NCI-H69 (cell line): ENCODE results near the gene CLEC2D.
"Not testable (repeated sequence)": the region's sequence is repeated elsewhere in the genome, so short reads cannot be mapped to it uniquely, and the experiment has no call there.

Experiments
- DNase-seq: peaks from one replicate; lab custom pipeline; 2025; lab: John Stamatoyannopoulos, UW

CLEC2D gene

DNA sequence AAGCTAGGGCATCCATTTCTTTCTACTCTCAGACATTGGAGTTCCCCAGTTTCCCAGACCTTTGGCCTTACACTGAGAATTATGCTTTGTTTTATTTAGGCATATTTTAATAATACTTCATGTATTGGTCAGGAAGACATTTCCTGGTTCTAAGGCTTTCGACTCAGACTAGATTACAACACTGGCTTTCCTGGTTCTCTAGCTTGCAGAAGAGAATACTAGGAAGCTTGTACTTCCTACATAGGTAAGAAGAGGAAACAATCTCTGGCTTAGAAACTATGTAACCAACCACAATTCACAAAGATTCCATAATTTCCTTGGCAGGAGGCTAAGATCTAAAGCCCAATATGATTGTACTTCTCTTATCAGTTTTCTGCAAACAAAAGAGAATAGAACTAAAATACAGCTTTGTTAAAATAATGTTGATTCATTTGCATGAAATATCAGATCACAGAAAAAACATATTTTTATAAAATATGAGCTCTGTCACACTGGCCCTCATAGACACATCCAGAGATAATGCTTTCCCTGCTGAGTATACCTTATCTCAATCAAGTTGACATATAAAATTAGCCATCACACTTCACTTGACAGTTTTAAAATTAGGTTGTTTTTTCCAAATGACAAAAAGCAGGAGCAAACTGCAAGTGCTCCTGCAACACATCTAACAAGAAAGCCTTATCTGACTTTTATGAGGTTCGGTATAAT, 30.5 kb downstream of the CLEC2D start:
- no peak for DNase-seq

DNA sequence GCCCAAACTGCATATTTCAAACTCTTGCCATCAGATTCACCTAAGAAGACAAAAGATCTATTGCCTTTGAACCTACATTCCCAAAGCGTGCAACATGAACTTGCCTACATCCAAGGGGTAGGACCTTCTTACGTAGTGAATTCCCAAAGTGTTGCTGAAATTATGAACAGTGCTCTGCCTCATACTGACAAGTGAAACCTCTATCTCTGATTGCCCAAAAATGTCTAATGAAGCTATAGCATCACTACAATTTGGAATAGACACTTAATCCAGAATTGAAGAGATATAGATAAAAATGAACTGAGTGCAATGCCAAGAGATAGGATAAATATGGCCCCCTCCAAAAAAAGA, 31.1 kb downstream of the CLEC2D start:
- DNase-seq, result no peak

DNA sequence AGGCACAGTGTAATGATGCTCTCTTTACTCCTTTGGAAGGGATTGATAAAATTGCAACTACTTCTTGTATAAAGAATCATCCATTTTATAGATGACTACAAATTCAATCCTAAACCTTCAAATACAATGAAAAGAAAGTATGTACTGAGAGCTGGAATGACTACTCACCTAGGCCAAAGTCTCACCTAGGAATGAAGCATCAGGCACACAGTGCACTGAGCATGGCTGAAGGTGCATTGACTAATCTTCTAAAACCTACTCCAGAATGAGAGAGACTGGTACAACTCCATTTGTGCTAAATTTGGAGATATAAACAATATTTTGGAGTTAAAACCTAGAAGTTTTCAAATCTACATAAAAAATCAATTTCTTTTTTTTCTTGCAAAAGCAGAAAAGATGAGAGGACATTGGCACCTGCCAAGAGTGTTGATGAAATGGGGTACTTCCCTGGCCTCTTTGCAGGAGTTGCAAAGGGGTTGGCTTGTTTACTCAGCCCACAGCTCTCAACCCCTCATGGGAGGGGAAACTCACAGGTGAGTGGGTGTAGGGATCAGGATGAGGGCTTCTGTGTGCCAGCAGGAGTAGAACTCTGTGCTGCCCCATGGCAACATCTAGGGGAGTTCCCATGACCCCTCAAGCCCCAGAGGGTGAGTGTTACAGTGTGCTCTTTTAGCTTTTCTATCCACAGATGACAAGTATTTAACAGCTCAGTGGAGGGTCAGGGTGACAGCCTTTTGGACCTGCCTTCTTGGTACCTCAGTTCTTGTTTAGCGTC, 32.1 kb downstream of the CLEC2D start:
- no peak for DNase-seq

DNA sequence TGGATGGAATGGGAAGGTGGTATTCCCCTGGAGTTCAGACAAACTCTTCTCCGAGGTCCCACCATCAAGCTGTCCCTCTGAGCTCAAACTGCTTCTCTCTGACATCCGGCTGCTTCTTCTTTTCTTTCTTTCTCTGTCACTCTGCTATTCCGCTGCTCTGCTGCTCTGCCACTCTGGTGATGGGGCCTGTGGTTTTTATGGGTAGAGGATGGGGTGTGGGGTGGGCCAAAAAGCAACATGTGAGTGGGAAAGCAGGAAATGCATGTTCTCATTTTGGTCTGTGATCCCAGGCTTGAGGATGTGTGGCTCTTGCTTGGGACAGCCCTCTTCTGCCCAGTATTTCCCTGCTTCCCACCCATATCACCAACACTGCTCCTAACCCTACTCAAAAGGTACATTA, 32.7 kb downstream of the CLEC2D start:
- DNase-seq, result no peak

DNA sequence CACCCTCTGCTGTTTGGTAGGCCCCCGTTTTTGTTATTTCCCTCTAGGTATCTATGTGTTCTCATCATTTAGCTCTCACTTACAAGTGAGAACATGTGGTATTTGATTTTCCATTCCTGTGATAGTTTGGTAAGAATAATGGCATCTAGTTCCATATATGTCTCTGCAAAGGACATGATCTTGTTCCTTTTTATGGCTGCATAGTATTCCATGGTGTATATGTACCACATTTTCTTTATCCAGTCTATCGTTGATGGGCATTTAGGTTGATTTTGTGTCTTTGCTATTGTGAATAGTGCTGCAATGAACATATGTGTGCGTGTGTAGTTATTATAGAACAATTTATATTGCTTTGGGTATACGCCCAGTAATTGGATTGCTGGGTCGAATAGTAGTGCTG, 35.0 kb downstream of the CLEC2D start:
- DNase-seq, result not testable (repeated sequence)

DNA sequence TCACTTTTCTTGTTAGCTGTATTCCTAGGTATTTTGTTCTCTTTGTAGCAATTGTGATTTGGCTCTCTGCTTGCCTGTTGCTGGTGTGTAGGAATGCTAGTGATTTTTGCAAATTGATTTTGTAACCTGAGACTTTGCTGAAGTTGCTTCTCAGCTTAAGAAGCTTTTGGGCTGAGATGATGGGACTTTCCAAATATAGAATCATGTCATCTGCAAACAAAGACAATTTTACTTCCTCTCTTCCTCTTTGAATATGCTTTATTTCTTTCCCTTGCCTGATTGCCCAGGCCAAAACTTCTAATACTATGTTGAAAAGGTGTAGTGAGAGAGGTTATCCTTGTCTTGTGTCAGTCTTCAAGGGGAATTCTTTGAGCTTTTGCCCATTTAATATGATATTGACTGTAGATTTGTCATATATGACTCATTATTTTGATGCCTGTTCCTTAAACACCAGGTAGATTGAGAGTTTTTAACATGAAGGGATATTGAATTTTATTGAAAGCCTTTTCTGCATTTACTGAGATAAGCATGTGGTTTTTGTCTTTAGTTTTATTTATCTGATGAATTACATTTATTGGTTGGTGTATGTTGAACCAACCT, 36.7 kb downstream of the CLEC2D start:
- DNase-seq, result no peak

DNA sequence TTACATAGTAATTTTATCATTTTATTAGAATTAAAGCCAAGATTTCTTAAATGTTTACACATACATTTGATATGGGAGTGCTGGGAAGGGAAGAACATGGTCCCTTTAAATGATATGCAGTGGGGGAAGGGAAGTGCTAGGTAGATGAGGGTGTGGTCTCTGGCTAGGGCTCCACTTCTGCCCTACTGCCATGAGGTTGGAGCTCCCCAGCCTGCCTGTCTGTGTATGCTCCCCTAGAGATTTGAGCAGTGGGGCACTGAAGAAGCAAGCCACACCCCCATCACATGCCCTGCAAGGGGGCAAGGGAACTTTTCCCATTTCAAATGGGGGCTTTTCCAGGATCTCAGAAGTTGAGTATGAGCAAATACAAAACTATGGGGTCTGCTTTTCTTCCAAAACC, 37.8 kb downstream of the CLEC2D start:
- DNase-seq, result no peak

DNA sequence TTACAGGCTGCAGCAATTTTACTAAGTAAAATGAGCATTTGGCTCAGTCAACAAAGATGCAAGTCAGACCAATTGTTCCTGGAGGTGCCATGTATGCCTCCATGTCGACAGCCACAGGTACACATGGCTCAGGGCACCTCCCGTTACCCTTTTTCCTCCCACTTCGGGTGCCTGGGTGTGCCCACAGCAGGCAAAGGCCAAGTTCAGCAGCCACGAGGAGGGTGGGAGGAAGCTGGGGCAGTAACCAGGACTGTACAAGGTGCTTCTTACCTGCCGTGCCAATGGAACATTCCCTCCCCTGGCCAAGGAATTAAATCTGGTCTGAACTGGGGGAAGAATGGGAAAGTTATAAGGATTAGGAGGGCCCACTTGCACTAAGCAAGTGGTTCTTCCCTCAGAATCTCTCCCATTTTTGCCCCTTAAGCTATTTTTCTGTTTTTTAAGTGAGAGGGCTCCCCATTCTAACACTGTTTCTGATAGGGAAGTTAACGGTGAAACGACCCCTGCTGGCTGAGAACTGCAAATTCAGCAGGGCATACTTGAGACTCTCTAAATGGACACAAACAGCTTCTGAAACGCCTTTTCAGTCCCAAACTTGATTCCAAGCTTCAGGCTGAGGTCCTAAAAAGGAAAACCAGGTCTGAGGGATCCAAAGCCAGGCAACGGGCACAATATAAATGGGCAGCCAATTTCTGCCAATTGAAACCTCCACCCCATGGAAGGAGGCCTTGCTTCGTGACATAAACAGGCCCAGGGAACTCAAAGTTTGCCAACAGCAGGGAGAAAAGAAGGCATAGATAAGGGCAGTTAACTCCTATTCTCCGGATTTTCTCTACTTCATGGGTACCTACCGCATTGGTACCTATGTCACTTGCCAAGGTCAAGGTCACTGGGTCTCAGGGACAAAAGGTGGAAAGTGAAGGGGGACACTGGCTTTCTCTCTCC, 38.6 kb downstream of the CLEC2D start:
- peak; percentile 59 for DNase-seq

DNA sequence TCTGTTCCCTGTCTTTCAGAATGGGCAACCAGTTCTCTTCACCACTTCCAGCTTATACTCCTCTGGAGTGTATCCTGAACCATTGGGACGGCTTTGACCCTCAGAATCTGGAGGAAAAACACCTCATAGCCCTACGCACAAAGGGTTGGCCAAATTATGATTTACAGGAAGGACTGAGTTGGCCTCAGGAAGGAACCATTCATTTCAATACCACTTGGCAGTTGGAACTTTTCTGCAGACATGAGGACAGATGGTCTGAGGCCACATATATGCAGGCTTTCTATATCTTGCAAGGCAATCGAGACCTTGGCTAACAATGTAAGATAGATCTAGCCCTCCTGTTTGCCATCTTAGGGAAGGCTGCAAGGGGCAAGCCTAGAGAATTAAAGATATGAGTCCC, 39.3 kb downstream of the CLEC2D start:
- no peak for DNase-seq

DNA sequence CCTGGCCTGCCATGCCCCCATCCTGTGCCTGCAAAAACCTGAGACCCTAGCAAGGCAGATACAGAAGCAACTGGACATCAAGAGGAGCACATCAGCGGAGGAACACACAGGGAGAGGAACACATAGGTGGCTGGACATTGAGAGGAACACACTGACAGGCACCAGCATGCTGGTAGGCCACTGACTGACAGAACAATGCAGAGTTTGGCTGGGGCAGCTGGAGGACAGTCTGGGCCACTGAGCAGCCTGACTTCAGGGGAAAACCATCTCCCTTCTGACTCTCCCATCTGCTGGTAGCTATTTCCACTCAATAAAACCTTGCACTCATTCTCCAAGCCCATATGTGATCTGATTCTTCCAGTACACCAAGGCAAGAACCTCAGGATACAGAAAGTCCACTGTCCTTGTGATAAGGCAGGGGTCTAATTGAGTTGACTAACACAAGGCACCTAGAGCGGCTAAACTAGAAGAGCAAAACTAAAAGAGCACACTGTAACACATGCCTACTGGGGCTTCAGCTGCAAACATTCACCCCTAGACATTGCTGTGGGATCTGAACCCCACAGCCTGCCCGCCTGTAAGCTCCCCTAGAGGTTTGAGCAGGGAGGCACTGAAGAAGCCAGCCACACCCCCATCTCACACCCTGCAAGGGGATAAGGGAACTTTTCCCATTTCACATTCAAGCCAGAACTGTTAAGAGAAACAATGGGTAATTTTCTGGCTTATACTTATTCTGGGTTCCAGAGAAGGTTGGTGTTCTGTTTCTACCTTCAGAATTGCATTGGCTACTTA, 41.3 kb downstream of the CLEC2D start:
- DNase-seq, result no peak

DNA sequence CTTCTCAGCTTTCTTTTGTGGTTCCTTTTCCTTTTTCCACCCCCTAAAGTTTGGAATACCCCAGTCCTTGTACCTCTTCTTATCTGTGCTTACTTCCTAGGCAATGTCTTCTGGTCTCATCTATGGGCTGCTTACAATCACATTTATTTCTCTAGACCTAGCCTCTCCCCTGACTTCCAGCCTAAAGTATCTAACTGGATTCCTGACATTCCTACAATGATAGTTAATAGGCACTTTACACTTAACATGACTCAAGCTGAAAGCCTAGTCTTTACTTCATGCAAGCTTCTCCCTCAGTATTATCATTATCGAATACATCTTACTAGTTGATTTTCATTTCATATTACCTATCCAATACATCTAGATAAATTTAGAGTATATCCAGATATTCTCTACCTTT, 42.2 kb downstream of the CLEC2D start:
- no peak for DNase-seq

DNA sequence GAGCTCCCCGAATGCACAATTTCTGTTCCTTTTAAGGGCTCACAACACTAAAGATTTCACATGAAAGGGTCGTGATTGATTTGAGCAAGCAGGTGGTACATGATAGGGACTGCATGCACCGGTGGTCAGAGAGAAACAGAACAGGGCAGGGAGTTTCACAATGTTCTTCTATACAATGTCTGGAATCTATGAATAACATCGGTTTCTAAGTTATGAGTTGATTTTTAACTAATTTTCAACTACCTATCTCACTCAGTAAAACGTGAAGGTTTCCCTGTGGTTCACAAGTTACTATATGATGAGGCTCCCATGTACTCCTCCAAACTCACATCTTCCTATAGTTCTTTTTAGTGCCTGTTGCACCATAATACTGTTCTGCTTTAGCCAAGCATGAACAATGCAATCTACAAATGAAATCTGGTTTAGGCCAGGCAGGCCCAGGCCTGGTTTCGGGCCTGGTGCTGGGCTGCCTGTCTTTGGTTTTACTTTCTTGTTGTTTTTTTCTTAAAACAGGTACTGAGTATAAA, 43.6 kb downstream of the CLEC2D start:
- not testable (repeated sequence) for DNase-seq

DNA sequence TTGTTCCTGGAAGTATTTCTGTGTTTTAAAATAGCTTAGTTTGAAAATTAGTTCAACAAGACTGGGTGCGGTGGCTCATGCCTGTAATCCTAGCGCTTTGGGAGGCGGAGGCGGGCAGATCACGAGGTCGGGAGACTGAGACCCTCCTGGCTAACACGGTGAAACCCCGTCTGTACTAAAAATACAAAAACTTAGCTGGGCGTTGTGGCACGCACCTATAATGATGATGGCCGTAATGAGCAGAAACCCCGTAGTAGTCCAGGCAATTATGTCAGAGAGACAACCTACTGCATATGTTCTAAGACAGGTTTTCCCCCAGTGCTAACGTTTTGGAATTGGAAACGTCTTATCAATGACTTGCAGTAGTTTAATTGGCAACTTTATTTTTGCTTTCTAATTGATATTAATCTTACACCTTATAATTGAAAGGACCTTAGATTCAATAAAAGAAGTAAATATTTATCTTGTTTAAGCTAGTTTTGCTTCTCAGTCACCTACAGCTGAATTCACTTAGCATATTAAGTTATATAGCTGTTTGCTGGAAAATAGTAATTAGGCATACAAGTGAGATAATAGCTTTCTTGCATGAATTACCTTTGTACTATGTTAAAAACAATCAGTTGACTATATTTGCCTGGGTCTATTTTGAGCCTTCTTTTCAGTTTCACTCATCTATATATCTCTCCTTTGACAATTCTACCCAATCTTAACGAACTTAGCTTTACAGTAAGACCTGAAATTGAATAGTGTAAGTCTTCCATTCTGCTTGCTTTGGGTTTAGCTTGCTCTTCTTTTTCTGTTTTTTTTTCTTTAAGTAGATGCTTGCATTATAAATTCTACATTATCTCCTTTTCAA, 47.8 kb downstream of the CLEC2D start:
- peak; percentile 3 for DNase-seq

DNA sequence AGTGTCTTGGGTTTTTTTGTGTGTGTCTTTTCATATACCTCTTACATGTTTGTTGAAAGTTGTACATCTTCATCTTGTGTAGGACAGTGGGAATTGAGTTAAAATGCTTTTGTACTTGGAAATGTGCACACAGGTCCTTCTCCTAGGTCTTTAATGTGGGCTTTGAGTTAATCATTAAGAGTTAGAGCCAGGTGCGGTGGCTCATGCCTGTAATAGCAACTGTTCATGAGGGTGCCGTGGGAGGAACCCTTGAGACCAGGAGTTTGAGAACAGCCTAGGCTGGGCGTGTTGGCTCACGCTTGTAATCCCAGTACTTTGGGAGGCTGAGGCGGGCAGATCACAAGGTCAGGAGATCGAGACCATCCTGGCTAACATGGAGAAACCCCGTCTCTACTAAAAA, 49.5 kb downstream of the CLEC2D start:
- DNase-seq, result no peak

DNA sequence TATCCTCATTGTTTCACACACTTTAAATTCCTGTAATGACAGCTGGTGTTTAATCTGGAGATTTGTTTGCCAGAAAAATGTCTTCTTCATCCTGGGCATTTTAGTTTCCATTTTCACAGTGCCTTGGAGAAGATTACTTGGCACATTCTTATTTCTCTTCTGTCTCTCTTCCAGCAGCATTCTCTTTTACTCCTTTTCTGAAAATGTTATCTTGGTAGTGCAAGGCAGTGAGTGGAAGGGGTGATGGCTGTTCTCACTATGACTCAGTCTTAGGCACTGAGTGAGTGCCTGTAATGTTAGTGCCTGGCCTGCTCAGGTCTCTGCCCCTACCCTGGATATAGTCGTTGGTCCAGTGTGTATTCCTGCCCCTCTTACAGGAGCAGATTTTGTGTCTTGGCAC, 50.3 kb downstream of the CLEC2D start:
- DNase-seq, result no peak

DNA sequence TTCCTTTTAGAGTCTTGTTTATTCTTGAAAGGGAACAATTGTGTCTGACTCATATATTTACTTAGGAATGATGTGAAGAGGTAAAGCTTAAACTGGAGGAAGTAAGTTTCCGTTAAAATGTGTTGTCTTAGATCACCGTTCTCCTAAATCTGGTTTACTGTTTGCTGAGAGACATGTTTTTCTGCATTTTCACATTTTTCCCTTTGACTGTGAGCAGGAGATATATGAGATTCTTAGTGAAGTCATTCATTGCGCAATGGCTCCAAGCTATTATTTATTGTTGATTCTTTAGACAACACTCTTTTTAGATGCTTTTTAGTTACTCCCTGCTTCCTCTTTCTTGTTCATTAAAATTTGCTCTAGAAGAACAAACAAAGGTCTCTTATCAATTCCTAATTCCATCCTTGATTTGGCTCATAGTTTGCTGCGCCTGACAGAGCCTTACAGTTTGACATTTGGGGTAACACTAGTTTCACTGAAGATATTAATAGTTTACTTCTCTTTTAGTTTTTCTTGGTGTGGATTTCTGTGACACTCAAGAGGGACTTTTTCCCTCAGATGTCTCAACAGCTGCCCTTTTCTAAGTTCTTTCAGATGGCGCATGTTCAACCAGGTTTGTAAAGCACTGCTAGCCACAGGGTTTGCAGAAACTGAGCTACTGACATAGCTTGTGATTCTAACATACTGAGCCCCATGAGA, 52.0 kb downstream of the CLEC2D start:
- DNase-seq, result peak; percentile 5

DNA sequence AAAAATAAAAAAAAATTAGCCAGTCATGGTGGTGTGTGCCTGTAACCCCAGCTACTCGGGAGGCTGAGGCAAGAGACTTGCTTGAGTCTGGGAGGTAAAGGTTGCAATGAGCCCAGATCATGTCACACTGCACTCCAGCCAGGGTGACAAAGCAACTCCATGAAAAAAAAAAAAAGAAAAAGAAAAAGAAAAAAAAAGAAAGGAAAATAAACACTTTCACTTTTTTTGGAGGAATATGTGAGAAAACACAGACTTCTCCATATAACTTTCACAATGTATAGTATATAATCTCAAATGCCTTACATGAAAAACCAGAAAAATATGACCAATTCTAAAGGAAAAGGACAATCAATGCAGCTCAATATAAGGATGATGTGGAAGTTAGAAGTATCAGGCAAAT, 54.5 kb downstream of the CLEC2D start:
- DNase-seq, result no peak

DNA sequence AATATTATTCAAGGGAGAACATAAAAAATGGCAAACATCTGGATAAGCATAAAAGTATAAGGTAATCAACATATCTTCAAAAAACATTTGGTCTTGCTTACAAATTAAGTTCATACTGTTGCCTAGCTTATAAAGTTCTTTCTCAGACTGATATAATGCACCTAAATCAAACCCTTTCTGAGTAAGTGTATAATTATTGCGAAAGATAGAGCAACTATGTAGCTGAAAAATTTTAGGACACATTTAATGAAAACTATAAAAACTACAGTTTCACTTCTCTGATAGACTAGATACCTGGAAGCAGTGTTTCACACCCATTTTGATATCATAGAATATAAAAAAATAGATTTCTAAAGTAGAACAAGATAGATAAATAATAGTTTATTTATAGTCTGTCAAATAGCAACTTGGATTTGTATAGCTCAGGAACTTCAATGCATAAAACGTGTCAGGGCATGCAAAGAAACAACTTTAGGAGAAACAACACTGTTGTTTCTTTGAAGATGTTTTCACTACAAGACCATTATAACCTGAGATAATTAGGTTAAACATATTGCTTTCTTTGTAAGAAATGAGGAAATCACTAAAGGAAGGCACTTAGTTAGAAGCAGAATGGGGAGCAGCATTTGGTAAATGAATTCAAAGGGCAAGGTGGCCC, 55.8 kb downstream of the CLEC2D start:
- no peak for DNase-seq

DNA sequence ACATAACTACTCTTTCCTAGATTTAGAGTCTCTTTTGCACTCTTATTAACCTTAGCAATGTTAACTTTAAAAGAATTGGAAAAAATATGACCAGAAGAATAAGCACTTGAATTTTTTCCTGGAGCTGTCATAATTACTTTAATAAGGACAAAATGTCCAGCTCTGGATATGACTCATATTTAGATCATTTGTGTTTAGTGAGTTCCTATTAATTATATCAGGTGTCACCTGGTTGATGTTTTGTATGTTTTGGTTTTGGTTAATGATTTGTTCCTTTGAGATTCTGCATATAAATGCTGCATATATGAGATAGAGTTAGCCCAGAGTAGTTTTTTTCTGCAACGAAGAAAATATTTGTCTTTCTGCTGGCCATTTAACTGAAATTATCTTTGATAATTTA, 58.3 kb downstream of the CLEC2D start:
- no peak for DNase-seq
